CD4-positive, CD25-positive, alpha-beta regulatory T cell (primary cell): ENCODE data around the gene PLIN4. TPM values are rescaled to one million over a fixed set of nuclear protein-coding genes. Genes with fewer than 3 reads are reported as not detected.

Source experiments
- ATAC-seq, 2 donors: fragments of 150-1000 bp; cut with Tn5 transposase; one replicate each; pipeline ENCODE4 v1.10.0; 2021; ENCODE audit warnings: low read depth in 2 of 2, moderate number of reproducible peaks in 2 of 2, moderate library complexity in 1 of 2
- DNase-seq, 3 donors: peaks; one replicate each; pipeline versions ENCODE4 v3.0.0 to v3.0.0-alpha.2; 2012 to 2022; ENCODE audit warnings: mixed read lengths in 1 of 3
- H3K27ac ChIP-seq: one replicate; pipeline ENCODE4 v1.7.0; 2013; ENCODE audit warnings: mild to moderate bottlenecking, low read length; ENCODE audit not compliant: insufficient read depth, poor library complexity, severe bottlenecking
- H3K27me3 ChIP-seq: one replicate; pipeline ENCODE4 v1.7.0; 2013; ENCODE audit warnings: low read length; ENCODE audit not compliant: control insufficient read depth, insufficient read depth
- H3K36me3 ChIP-seq: one replicate; pipeline ENCODE4 v1.7.0; 2013; ENCODE audit warnings: mild to moderate bottlenecking, low read length, moderate library complexity; ENCODE audit not compliant: control insufficient read depth, insufficient read depth
- H3K4me1 ChIP-seq: 2 replicates; pipeline ENCODE4 v1.7.0; 2013; ENCODE audit warnings: mild to moderate bottlenecking, low read length; ENCODE audit not compliant: insufficient read depth, control insufficient read depth, poor library complexity, severe bottlenecking
- H3K4me3 ChIP-seq: one replicate; pipeline ENCODE4 v1.7.0; 2013; ENCODE audit warnings: low read depth, mild to moderate bottlenecking, low read length, moderate library complexity
- H3K9me3 ChIP-seq, 2 experiments: 1 replicate in 1 of 2; 2 replicates in 1 of 2; pipeline ENCODE4 v1.7.0; 2013; ENCODE audit warnings: low read length in 2 of 2, mild to moderate bottlenecking in 1 of 2, moderate library complexity in 1 of 2; ENCODE audit not compliant: control insufficient read depth in 2 of 2
- H3K27ac Mint-ChIP-seq, 3 donors: one replicate each; pipeline ENCODE4 v1.8.0; 2020 to 2022; ENCODE audit warnings: mild to moderate bottlenecking in 3 of 3, mixed read lengths in 3 of 3, moderate library complexity in 2 of 3
- H3K27me3 Mint-ChIP-seq: one replicate; pipeline ENCODE4 v1.8.0; 2022; ENCODE audit warnings: mild to moderate bottlenecking, mixed read lengths
- H3K36me3 Mint-ChIP-seq: one replicate; pipeline ENCODE4 v1.8.0; 2020; ENCODE audit warnings: mixed read lengths
- H3K4me1 Mint-ChIP-seq, 4 donors: one replicate each; pipeline ENCODE4 v1.8.0; 2020 to 2022; ENCODE audit warnings: mixed read lengths in 4 of 4, mild to moderate bottlenecking in 1 of 4
- H3K4me3 Mint-ChIP-seq, 4 donors: one replicate each; pipeline ENCODE4 v1.8.0; 2020 to 2022; ENCODE audit warnings: mild to moderate bottlenecking in 4 of 4, mixed read lengths in 4 of 4, moderate library complexity in 3 of 4
- H3K9me3 Mint-ChIP-seq, 7 donors: one replicate each; pipeline ENCODE4 v1.8.0; 2020 to 2022; ENCODE audit warnings: mixed read lengths in 7 of 7, mild to moderate bottlenecking in 3 of 7, moderate library complexity in 2 of 7
- polyA plus RNA-seq, 4 donors: library from polyadenylated mRNA; unstranded; fragments of 300-500 nt; fragmentation: Illumina TruSeq; gene quantifications; one replicate each; pipeline ENCODE4 v1.2.3, GENCODE V29; 2021
- total RNA-seq: library from RNA; stranded (reverse); gene quantifications from one replicate; pipeline ENCODE4 v1.2.3, GENCODE V29; 2022

Gene PLIN4
- total and polyA plus RNA-seq, 5 donors from 2014 or later: 0.02 to 0.13 (median 0.05) TPM; not detected in 2

GRCh38 chr19:4456476-4456842 lies 61.8 kb downstream of the PLIN4 start:
- DNase-seq: no peak
- peaks cover 21% of the 10 kb centered on the region for H3K4me1 ChIP-seq
- H3K9me3 ChIP-seq: no peaks in the 10 kb centered on the region
- Mint-ChIP-seq H3K27me3 (peaks cover 4% of the 10 kb centered on the region), H3K9me3 (peaks cover 0 to 2% (median 0%) of the 10 kb centered on the region in 7 donors), H3K27ac (peak overlapping the region; percentile 92 to 95 (median 94)), H3K4me1 (peaks cover 3 to 22% (median 10%) of the 10 kb centered on the region in 4 donors), H3K36me3 (no peaks in the 10 kb centered on the region), H3K4me3 (peak overlapping the region; percentile 88 to 94 (median 91))
- H3K36me3 ChIP-seq: peaks cover 20% of the 10 kb centered on the region
- H3K27me3 ChIP-seq: no peaks in the 10 kb centered on the region
- H3K27ac ChIP-seq: peak overlapping the region; percentile 76
- no peak for ATAC-seq
- peak overlapping the region; percentile 66 for H3K4me3 ChIP-seq

GRCh38 chr19:4455719-4456475 lies 62.4 kb downstream of the PLIN4 start:
- Mint-ChIP-seq H3K27me3 (peaks cover 4% of the 10 kb centered on the region), H3K9me3 (peaks cover 0 to 2% (median 0%) of the 10 kb centered on the region in 7 donors), H3K4me1 (peaks cover 3 to 22% (median 10%) of the 10 kb centered on the region in 4 donors), H3K4me3 (peak overlapping the region; percentile 88 to 94 (median 91)), H3K27ac (peak overlapping the region; percentile 92 to 95 (median 94)), H3K36me3 (peaks cover 1% of the 10 kb centered on the region)
- Histone ChIP-seq H3K4me3 (peak overlapping the region; percentile 66), H3K9me3 (no peaks in the 10 kb centered on the region), H3K27ac (peak overlapping the region; percentile 76), H3K27me3 (no peaks in the 10 kb centered on the region), H3K4me1 (peaks cover 21% of the 10 kb centered on the region), H3K36me3 (peaks cover 24% of the 10 kb centered on the region)
- DNase-seq (no peak), ATAC-seq (no peak)

GRCh38 chr19:4454747-4455718 lies 63.3 kb downstream of the PLIN4 start:
- Histone ChIP-seq H3K36me3 (peaks cover 26% of the 10 kb centered on the region), H3K9me3 (no peaks in the 10 kb centered on the region), H3K4me3 (no peak overlapping the region), H3K27ac (peak overlapping the region; percentile 14), H3K27me3 (no peaks in the 10 kb centered on the region), H3K4me1 (peaks cover 21% of the 10 kb centered on the region)
- Mint-ChIP-seq H3K4me3 (peak overlapping the region; percentile 41 to 85 (median 51)), H3K4me1 (peaks cover 3 to 22% (median 10%) of the 10 kb centered on the region in 4 donors), H3K9me3 (peaks cover 0 to 2% (median 0%) of the 10 kb centered on the region in 7 donors), H3K27ac (peak overlapping the region in 1 of 3 donors; percentile 71), H3K27me3 (peaks cover under 1% of the 10 kb centered on the region), H3K36me3 (peaks cover 4% of the 10 kb centered on the region)
- no peak for DNase-seq
- no peak for ATAC-seq

GRCh38 chr19:4453232-4454179 lies 64.8 kb downstream of the PLIN4 start:
- Histone ChIP-seq H3K4me3 (no peak overlapping the region), H3K27ac (no peak overlapping the region), H3K4me1 (peaks cover 21% of the 10 kb centered on the region), H3K27me3 (no peaks in the 10 kb centered on the region), H3K9me3 (no peaks in the 10 kb centered on the region), H3K36me3 (peaks cover 39% of the 10 kb centered on the region)
- H3K36me3 Mint-ChIP-seq: peaks cover 9% of the 10 kb centered on the region
- peaks cover 0 to 2% (median 0%) of the 10 kb centered on the region in 7 donors for H3K9me3 Mint-ChIP-seq
- DNase-seq: no peak
- no peak overlapping the region for H3K4me3 Mint-ChIP-seq
- H3K27ac Mint-ChIP-seq: no peak overlapping the region
- H3K27me3 Mint-ChIP-seq: no peaks in the 10 kb centered on the region
- H3K4me1 Mint-ChIP-seq: peaks cover 3 to 22% (median 10%) of the 10 kb centered on the region in 4 donors
- ATAC-seq: no peak

- Mint-ChIP-seq H3K27me3 (no peaks in the 10 kb centered on the region), H3K4me1 (peaks cover 0 to 19% (median 7%) of the 10 kb centered on the region in 4 donors), H3K36me3 (peaks cover 9% of the 10 kb centered on the region), H3K9me3 (no peaks in the 10 kb centered on the region), H3K27ac (no peak overlapping the region), H3K4me3 (no peak overlapping the region)
- Histone ChIP-seq H3K4me1 (peaks cover 16% of the 10 kb centered on the region), H3K27me3 (no peaks in the 10 kb centered on the region), H3K27ac (no peak overlapping the region), H3K36me3 (peaks cover 50% of the 10 kb centered on the region), H3K4me3 (no peak overlapping the region), H3K9me3 (no peaks in the 10 kb centered on the region)
- ATAC-seq (no peak), DNase-seq (no peak)
Measured at GRCh38 chr19:4452230-4452990, 65.9 kb downstream of the PLIN4 start.
